ENCODE results near the gene STAT4.

STAT4 gene

GRCh38 chr2:191015831-191016230 lies 135.0 kb downstream of the STAT4 start:
- Histone ChIP-seq H3K79me2 (peaks cover 22% of the 10 kb centered on the region), H3K27me3 (ENCODE audit: control insufficient read depth, insufficient read depth, low read length) (no peaks in the 10 kb centered on the region), H3K36me3 (ENCODE audit: control insufficient read depth, insufficient read depth, low read length) (no peaks in the 10 kb centered on the region), H3K27ac (no peak overlapping the region), H3K4me2 (ENCODE audit: low read length) (no peak overlapping the region), H3K9me3 (ENCODE audit: control insufficient read depth, low read length) (no peaks in the 10 kb centered on the region), H3K4me1 (peaks cover 13% of the 10 kb centered on the region), H3K9ac (no peak overlapping the region), H2AFZ (no peak overlapping the region), H3K4me3 (ENCODE audit: low read depth, low read length) (no peak overlapping the region)
- TF ChIP-seq CTCF (IDR thresholded peaks at IDR 0.05), result no peak

GRCh38 chr2:191015239-191015638 lies 135.6 kb downstream of the STAT4 start:
- Histone ChIP-seq H3K79me2 (peaks cover 22% of the 10 kb centered on the region), H3K4me2 (ENCODE audit: low read length) (no peak overlapping the region), H3K27ac (no peak overlapping the region), H3K36me3 (ENCODE audit: control insufficient read depth, insufficient read depth, low read length) (no peaks in the 10 kb centered on the region), H3K4me1 (peaks cover 13% of the 10 kb centered on the region), H3K9me3 (ENCODE audit: control insufficient read depth, low read length) (no peaks in the 10 kb centered on the region), H2AFZ (peak overlapping the region; percentile 80), H3K9ac (no peak overlapping the region), H3K27me3 (ENCODE audit: control insufficient read depth, insufficient read depth, low read length) (no peaks in the 10 kb centered on the region), H3K4me3 (ENCODE audit: low read depth, low read length) (no peak overlapping the region)
- no peak for TF ChIP-seq CTCF (IDR thresholded peaks at IDR 0.05)

GRCh38 chr2:191014653-191015020 lies 136.2 kb downstream of the STAT4 start:
- peak overlapping the region; percentile 80 for H2AFZ ChIP-seq
- H3K9ac ChIP-seq, result no peak overlapping the region
- H3K4me2 ChIP-seq (ENCODE audit: low read length), result peak overlapping the region; percentile 94
- peak overlapping the region; percentile 91 for H3K27ac ChIP-seq
- H3K27me3 ChIP-seq (ENCODE audit: control insufficient read depth, insufficient read depth, low read length), result no peaks in the 10 kb centered on the region
- no peaks in the 10 kb centered on the region for H3K9me3 ChIP-seq (ENCODE audit: control insufficient read depth, low read length)
- peak overlapping the region; percentile 99 for H3K4me3 ChIP-seq (ENCODE audit: low read depth, low read length)
- no peak for TF ChIP-seq CTCF (IDR thresholded peaks at IDR 0.05)
- peaks cover 13% of the 10 kb centered on the region for H3K4me1 ChIP-seq
- H3K79me2 ChIP-seq, result peaks cover 27% of the 10 kb centered on the region
- H3K36me3 ChIP-seq (ENCODE audit: control insufficient read depth, insufficient read depth, low read length), result no peaks in the 10 kb centered on the region

GRCh38 chr2:191013932-191014652 lies 136.7 kb downstream of the STAT4 start, which contains the start of gene STAT1:
Gene STAT1 (minus strand): TSS chr2:191014171. CDS start chr2:191010003, 4,168 bp downstream.
- Histone ChIP-seq H3K27me3 (ENCODE audit: control insufficient read depth, insufficient read depth, low read length) (no peaks in the 10 kb centered on the region), H3K4me2 (ENCODE audit: low read length) (peak within 1 kb of the TSS; percentile 94), H2AFZ (peak within 1 kb of the TSS; percentile 80), H3K4me3 (ENCODE audit: low read depth, low read length) (peak within 1 kb of the TSS; percentile 99), H3K36me3 (ENCODE audit: control insufficient read depth, insufficient read depth, low read length) (no peaks in the 10 kb centered on the region), H3K27ac (peak within 1 kb of the TSS; percentile 91), H3K9me3 (ENCODE audit: control insufficient read depth, low read length) (no peaks in the 10 kb centered on the region), H3K9ac (peak within 1 kb of the TSS; percentile 25), H3K4me1 (peaks cover 13% of the 10 kb centered on the region), H3K79me2 (peaks cover 27% of the 10 kb centered on the region)
- TF ChIP-seq CTCF (IDR thresholded peaks at IDR 0.05), result peak; percentile 33

GRCh38 chr2:191013682-191013931 lies 137.2 kb downstream of the STAT4 start:
- H3K9ac ChIP-seq, result peak overlapping the region; percentile 25

More at GRCh38 chr2:191013682-191013931, 137.2 kb downstream of the STAT4 start:
- peak overlapping the region; percentile 91 for H3K27ac ChIP-seq
- H3K9me3 ChIP-seq (ENCODE audit: control insufficient read depth, low read length), result no peaks in the 10 kb centered on the region
- H2AFZ ChIP-seq, result peak overlapping the region; percentile 80
- H3K4me2 ChIP-seq (ENCODE audit: low read length), result peak overlapping the region; percentile 94
- peaks cover 13% of the 10 kb centered on the region for H3K4me1 ChIP-seq
- H3K79me2 ChIP-seq, result peaks cover 27% of the 10 kb centered on the region
- no peaks in the 10 kb centered on the region for H3K27me3 ChIP-seq (ENCODE audit: control insufficient read depth, insufficient read depth, low read length)
- TF ChIP-seq CTCF (IDR thresholded peaks at IDR 0.05), result no peak
- H3K36me3 ChIP-seq (ENCODE audit: control insufficient read depth, insufficient read depth, low read length), result no peaks in the 10 kb centered on the region
- H3K4me3 ChIP-seq (ENCODE audit: low read depth, low read length), result peak overlapping the region; percentile 99

All from parathyroid adenoma (tissue), 2 donors.